Measurements from ENCODE around the gene RNF10. TPM values are rescaled to one million over a fixed set of nuclear protein-coding genes. Genes with fewer than 3 reads are reported as not detected.
"Not testable (repeated sequence)": the region's sequence is repeated elsewhere in the genome, so short reads cannot be mapped to it uniquely, and the experiment has no call there.

The RNF10 gene
- total RNA-seq, 3 donors from 2014 or later (not counting 1 experiment from before 2014, with no cell fraction given): 371 to 488 (median 389) TPM

DNA sequence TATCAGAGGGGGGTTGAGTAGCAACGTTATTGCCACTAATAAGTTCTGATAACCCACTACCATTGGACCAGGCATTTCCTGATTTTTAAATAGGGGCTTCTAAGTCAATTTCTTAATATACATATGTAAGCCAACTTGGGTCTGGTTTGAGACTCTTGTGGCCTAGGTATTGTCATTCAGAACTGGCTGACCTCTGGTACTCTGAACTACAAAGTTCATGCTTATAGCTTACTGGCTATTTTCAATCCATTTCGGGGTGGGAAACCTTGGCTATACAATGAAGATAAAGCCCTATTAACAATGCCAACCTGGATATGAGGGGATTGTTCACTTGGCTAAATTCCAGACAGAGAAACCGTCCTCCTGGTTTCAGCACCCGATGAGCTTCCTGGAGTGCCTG, 29.6 kb upstream of the RNF10 start:
- Histone ChIP-seq H3K27ac (ENCODE audit: low read length) (no peak overlapping the region), H3K27me3 (ENCODE audit: control insufficient read depth, insufficient read depth, low read length) (no peaks in the 10 kb centered on the region), H3K9me3 (ENCODE audit: control insufficient read depth, insufficient read depth, low read length) (no peaks in the 10 kb centered on the region), H3K36me3 (ENCODE audit: control insufficient read depth, insufficient read depth, low read length) (peaks cover 25% of the 10 kb centered on the region), H3K4me3 (ENCODE audit: low read length) (no peak overlapping the region), H3K4me1 (ENCODE audit: control insufficient read depth, insufficient read depth, low read length) (no peaks in the 10 kb centered on the region)
- H3K4me1 Mint-ChIP-seq: peaks cover 6 to 7% of the 10 kb centered on the region in 2 donors
- no peak overlapping the region for H3K4me3 Mint-ChIP-seq
- 100% methylated on average over 3 of the region's 4 CpGs for WGBS (ENCODE audit: insufficient coverage)
- intact Hi-C loops (cut with micrococcal nuclease): no loop called here
- DNase-seq (no peak), ATAC-seq (no peak)
- H3K27ac Mint-ChIP-seq: no peak overlapping the region
- H3K9me3 Mint-ChIP-seq: no peaks in the 10 kb centered on the region
- TF ChIP-seq, protein P1, sequence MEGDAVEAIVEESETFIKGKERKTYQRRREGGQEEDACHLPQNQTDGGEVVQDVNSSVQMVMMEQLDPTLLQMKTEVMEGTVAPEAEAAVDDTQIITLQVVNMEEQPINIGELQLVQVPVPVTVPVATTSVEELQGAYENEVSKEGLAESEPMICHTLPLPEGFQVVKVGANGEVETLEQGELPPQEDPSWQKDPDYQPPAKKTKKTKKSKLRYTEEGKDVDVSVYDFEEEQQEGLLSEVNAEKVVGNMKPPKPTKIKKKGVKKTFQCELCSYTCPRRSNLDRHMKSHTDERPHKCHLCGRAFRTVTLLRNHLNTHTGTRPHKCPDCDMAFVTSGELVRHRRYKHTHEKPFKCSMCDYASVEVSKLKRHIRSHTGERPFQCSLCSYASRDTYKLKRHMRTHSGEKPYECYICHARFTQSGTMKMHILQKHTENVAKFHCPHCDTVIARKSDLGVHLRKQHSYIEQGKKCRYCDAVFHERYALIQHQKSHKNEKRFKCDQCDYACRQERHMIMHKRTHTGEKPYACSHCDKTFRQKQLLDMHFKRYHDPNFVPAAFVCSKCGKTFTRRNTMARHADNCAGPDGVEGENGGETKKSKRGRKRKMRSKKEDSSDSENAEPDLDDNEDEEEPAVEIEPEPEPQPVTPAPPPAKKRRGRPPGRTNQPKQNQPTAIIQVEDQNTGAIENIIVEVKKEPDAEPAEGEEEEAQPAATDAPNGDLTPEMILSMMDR (IDR thresholded peaks at IDR 0.05): no peak
- no peaks in the 10 kb centered on the region for H3K27me3 Mint-ChIP-seq (ENCODE audit: low read depth in 2 of 2)
- H3K36me3 Mint-ChIP-seq: no peaks in the 10 kb centered on the region

DNA sequence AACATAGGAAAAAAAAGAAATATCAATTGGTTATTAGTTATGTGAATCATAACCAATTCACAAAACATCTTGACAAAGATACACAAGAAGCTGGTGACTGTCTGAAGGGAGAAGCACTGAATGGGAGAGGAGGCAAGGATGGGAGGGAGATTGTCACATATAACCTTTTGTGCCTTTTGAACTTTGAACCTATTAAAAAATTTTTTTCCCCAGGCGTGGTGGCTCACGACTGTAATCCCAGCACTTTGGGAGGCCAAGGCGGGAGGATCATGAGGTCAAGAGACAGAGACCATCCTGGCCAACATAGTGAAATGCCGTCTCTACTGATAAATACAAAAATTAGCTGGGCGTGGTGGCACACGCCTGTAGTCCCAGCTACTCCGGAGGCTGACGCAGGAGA, 25.6 kb upstream of the RNF10 start:
- H3K27ac ChIP-seq (ENCODE audit: low read length): no peak overlapping the region
- TF ChIP-seq, protein P1 (IDR thresholded peaks at IDR 0.05): no peak
- H3K27me3 Mint-ChIP-seq (ENCODE audit: low read depth in 2 of 2): no peaks in the 10 kb centered on the region
- peaks cover 21% of the 10 kb centered on the region for H3K36me3 ChIP-seq (ENCODE audit: control insufficient read depth, insufficient read depth, low read length)
- no peak overlapping the region for H3K27ac Mint-ChIP-seq
- H3K9me3 Mint-ChIP-seq: no peaks in the 10 kb centered on the region
- H3K27me3 ChIP-seq (ENCODE audit: control insufficient read depth, insufficient read depth, low read length): no peaks in the 10 kb centered on the region
- 94% methylated on average over 8 of the region's 8 CpGs for WGBS (ENCODE audit: insufficient coverage)
- ATAC-seq: no peak
- H3K4me1 Mint-ChIP-seq: no peaks in the 10 kb centered on the region
- intact Hi-C loops (cut with micrococcal nuclease): no loop called here
- no peak for DNase-seq
- H3K9me3 ChIP-seq (ENCODE audit: control insufficient read depth, insufficient read depth, low read length): no peaks in the 10 kb centered on the region
- no peaks in the 10 kb centered on the region for H3K36me3 Mint-ChIP-seq
- H3K4me3 ChIP-seq (ENCODE audit: low read length): no peak overlapping the region
- H3K4me1 ChIP-seq (ENCODE audit: control insufficient read depth, insufficient read depth, low read length): no peaks in the 10 kb centered on the region
- H3K4me3 Mint-ChIP-seq: no peak overlapping the region

DNA sequence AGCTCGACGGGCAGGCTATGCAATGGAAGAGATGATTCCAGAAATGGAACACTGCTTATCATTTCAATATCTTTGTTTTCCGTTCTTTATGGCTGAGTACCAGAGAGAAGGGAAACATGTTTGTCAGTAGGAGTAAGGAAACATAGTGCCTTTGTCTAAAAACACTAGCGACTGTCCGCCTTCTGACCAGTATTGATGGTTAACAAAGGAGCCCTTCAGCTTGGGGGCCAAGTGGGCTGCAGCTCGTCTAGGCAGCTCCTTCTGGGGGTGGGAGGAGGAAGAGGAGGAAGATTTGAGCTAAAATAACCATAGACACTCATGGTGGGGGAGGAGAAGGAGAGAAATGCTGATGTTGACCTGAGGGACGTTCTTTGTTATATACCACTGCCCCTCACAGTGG, 20.2 kb upstream of the RNF10 start:
- Histone ChIP-seq H3K27me3 (ENCODE audit: control insufficient read depth, insufficient read depth, low read length) (no peaks in the 10 kb centered on the region), H3K9me3 (ENCODE audit: control insufficient read depth, insufficient read depth, low read length) (no peaks in the 10 kb centered on the region), H3K4me3 (ENCODE audit: low read length) (no peak overlapping the region), H3K36me3 (ENCODE audit: control insufficient read depth, insufficient read depth, low read length) (peaks cover 18% of the 10 kb centered on the region), H3K4me1 (ENCODE audit: control insufficient read depth, insufficient read depth, low read length) (no peaks in the 10 kb centered on the region), H3K27ac (ENCODE audit: low read length) (no peak overlapping the region)
- no peaks in the 10 kb centered on the region for H3K36me3 Mint-ChIP-seq
- TF ChIP-seq, protein P1 (IDR thresholded peaks at IDR 0.05): no peak
- no peaks in the 10 kb centered on the region for H3K9me3 Mint-ChIP-seq
- ATAC-seq (no peak), DNase-seq (no peak)
- no peak overlapping the region for H3K27ac Mint-ChIP-seq
- no peak overlapping the region for H3K4me3 Mint-ChIP-seq
- peaks cover 0 to 5% of the 10 kb centered on the region in 2 donors for H3K4me1 Mint-ChIP-seq
- intact Hi-C loops (cut with micrococcal nuclease): no loop called here
- H3K27me3 Mint-ChIP-seq (ENCODE audit: low read depth in 2 of 2): no peaks in the 10 kb centered on the region
- WGBS (ENCODE audit: insufficient coverage): over 99% methylated on average over 7 of the region's 7 CpGs

DNA sequence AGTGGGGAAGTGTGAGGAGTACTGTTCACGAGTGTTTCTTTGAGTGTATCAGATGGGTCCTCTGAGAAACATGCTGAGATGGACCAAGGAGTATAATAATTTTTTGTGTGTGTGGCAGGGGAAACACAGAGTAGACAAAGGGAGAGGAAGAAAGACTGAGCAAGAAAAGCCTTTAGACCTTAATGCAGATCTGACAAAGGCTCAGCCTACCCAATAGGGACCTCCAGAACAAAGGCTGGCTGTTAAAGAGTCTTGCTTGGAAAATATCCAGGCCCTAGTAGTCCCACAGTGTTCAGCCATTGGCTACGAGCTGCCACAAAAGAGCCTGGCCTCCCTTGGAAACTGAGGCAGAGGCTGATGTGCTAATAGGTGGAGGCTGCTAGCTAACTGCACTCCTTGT, 18.7 kb upstream of the RNF10 start:
- no peaks in the 10 kb centered on the region for H3K9me3 ChIP-seq (ENCODE audit: control insufficient read depth, insufficient read depth, low read length)
- Mint-ChIP-seq H3K27me3 (ENCODE audit: low read depth in 2 of 2) (no peaks in the 10 kb centered on the region), H3K9me3 (no peaks in the 10 kb centered on the region), H3K4me3 (no peak overlapping the region), H3K36me3 (no peaks in the 10 kb centered on the region), H3K4me1 (peaks cover 0 to 5% of the 10 kb centered on the region in 2 donors), H3K27ac (no peak overlapping the region)
- no peak for DNase-seq
- intact Hi-C loops (cut with micrococcal nuclease): no loop called here
- no peaks in the 10 kb centered on the region for H3K27me3 ChIP-seq (ENCODE audit: control insufficient read depth, insufficient read depth, low read length)
- H3K4me3 ChIP-seq (ENCODE audit: low read length): no peak overlapping the region
- H3K27ac ChIP-seq (ENCODE audit: low read length): no peak overlapping the region
- H3K36me3 ChIP-seq (ENCODE audit: control insufficient read depth, insufficient read depth, low read length): peaks cover 14% of the 10 kb centered on the region
- H3K4me1 ChIP-seq (ENCODE audit: control insufficient read depth, insufficient read depth, low read length): no peaks in the 10 kb centered on the region
- 98% methylated on average over 2 of the region's 2 CpGs for WGBS (ENCODE audit: insufficient coverage)
- TF ChIP-seq, protein P1 (IDR thresholded peaks at IDR 0.05): no peak
- no peak for ATAC-seq

DNA sequence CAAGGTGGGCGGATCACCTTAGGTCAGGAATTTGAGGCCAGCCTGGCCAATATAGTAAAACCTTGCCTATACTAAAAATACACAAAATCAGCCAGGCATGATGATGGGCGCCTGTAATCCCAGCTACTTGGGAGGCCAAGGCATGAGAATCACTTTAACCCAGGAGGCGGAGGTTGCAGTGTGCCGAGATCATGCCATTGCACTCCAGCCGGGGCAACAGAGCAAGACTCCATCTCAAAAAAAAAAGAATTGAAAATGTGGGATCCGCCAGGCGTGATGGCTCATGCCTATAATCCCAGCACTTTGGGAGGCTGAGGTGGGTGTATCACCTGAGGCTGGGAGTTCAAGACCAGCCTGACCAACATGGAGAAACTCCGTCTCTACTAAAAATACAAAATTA, 14.8 kb upstream of the RNF10 start:
- WGBS (ENCODE audit: insufficient coverage): 100% methylated on average over 8 of the region's 8 CpGs
- H3K4me1 Mint-ChIP-seq; H3K9me3 Mint-ChIP-seq; H3K9me3 ChIP-seq (ENCODE audit: control insufficient read depth, insufficient read depth, low read length); H3K27me3 ChIP-seq (ENCODE audit: control insufficient read depth, insufficient read depth, low read length); H3K27me3 Mint-ChIP-seq (ENCODE audit: low read depth in 2 of 2); H3K4me3 Mint-ChIP-seq; ATAC-seq; H3K4me3 ChIP-seq (ENCODE audit: low read length); H3K27ac Mint-ChIP-seq; H3K36me3 Mint-ChIP-seq; H3K27ac ChIP-seq (ENCODE audit: low read length); H3K4me1 ChIP-seq (ENCODE audit: control insufficient read depth, insufficient read depth, low read length); intact Hi-C loops (cut with micrococcal nuclease); DNase-seq: not testable (repeated sequence)
- H3K36me3 ChIP-seq (ENCODE audit: control insufficient read depth, insufficient read depth, low read length): peaks cover 18% of the 10 kb centered on the region

Measured in natural killer cell (primary cell).